T-helper 1 cell treated with Interleukin-12 subunit alpha and Interleukin-12 subunit beta and Interleukin-4 antibody, amounts not matched to agents 30 μg/mL and 1 μg/mL, for 36 hours (primary cell): ENCODE measurements around the gene LPAR6.
A peak's percentile ranks its signal among the peaks of the same experiment; 100 is the strongest.
"Not testable (repeated sequence)": the region's sequence is repeated elsewhere in the genome, so short reads cannot be mapped to it uniquely, and the experiment has no call there.

Experiments
- H3K27ac Mint-ChIP-seq: one replicate; pipeline ENCODE4 v1.8.0; 2021; ENCODE audit warnings: mild to moderate bottlenecking, mixed read lengths
- H3K27me3 Mint-ChIP-seq: one replicate; pipeline ENCODE4 v1.8.0; 2021; ENCODE audit warnings: low read depth, mixed read lengths
- H3K36me3 Mint-ChIP-seq: one replicate; pipeline ENCODE4 v1.8.0; 2021; ENCODE audit warnings: low read depth, mixed read lengths
- H3K4me1 Mint-ChIP-seq: one replicate; pipeline ENCODE4 v1.8.0; 2021; ENCODE audit warnings: low read depth, mixed read lengths
- H3K4me3 Mint-ChIP-seq: one replicate; pipeline ENCODE4 v1.8.0; 2021; ENCODE audit warnings: mild to moderate bottlenecking, moderate library complexity, mixed read lengths
- H3K9me3 Mint-ChIP-seq: one replicate; pipeline ENCODE4 v1.8.0; 2021; ENCODE audit warnings: mixed read lengths

The LPAR6 gene

DNA sequence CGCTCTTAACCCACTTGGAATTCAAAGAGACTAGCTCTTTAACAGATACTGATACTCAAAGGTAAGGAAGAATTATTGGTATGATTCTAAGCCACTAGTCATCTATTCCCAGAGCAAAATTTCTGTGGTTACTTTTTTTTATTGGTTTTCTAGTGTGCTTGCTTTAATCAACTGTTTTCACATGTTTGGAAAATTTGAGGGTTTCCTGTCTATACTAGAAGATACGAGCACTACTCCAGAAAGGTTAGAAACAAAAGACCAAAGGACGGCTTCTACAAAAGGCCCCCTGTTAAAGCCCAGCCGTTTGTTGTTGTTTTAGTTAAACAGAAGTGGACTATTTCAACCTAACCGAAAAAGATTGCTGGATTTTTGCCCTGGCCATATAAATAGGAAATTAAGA, 18.5 kb upstream of the LPAR6 start:
- Mint-ChIP-seq H3K36me3 (peaks cover 22% of the 10 kb centered on the region), H3K27me3 (no peaks in the 10 kb centered on the region), H3K4me3 (no peak overlapping the region), H3K4me1 (peaks cover 25% of the 10 kb centered on the region), H3K9me3 (peaks cover 5% of the 10 kb centered on the region), H3K27ac (no peak overlapping the region)

DNA sequence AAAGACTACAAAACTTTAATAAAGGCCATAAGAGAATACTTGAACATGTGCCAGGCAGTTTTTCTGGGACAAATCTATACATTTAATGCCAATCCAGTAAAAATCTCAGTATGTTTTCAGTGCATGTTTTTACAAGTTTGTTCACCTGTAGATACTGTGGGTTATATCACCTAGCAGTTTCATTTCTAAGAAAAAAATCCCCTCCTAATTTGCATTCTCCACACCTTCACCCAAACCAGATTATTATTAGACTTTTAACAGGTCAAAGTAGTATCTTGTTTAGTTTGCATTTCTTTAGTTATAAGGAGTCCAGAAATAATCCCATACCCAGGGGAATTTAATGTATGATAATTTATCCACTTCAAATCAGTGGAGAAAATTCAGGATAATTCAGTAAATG, 17.0 kb upstream of the LPAR6 start:
- Mint-ChIP-seq H3K4me3 (no peak overlapping the region), H3K36me3 (peaks cover 20% of the 10 kb centered on the region), H3K9me3 (peaks cover 6% of the 10 kb centered on the region), H3K4me1 (peaks cover 25% of the 10 kb centered on the region), H3K27me3 (no peaks in the 10 kb centered on the region), H3K27ac (no peak overlapping the region)

DNA sequence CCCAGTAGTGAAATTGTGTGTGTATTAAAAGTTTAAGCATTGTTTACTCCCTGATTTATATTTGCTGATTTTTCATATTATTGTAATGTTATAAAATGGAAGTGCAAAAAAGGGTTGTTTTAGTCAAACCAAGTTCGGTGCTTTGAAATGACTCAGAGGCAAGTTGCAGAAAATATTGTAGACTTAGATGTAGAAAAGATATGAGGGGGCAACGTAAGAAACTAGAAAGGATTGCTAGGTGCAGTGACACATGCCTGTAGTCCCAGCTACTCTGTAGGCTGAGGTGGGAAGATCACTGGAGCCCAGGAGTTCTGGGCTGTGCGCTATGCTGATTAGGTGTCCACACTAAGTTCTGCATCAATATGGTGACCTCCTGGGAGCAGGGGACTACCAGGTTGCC, 16.1 kb upstream of the LPAR6 start:
- H3K36me3 Mint-ChIP-seq = peaks cover 16% of the 10 kb centered on the region
- peaks cover 6% of the 10 kb centered on the region for H3K9me3 Mint-ChIP-seq
- H3K4me1 Mint-ChIP-seq = peaks cover 22% of the 10 kb centered on the region
- no peak overlapping the region for H3K4me3 Mint-ChIP-seq
- H3K27me3 Mint-ChIP-seq = no peaks in the 10 kb centered on the region
- H3K27ac Mint-ChIP-seq = peak overlapping the region; percentile 31

DNA sequence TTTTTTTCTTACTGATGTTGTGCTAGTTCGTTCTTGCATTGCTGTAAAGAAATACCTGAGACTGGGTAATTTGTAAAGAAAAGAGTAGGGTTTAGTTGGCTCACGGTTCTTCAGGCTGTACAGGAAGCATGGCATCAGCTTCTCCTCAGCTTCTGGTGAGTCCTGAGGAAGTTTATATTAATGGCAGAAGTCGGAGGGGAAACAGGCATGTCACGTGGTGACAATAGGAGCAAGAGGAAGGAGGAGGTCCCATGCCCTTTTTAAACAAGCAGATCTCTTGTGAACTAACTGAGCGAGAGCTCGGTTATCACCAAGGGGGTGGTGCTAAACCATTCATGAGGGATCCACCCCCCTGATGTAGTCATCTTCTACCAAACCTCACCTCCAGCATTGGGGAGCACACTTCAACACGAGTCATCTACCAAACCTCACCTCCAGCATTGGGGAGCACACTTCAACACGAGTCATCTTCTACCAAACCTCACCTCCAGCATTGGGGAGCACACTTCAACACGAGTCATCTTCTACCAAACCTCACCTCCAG, 13.9 kb upstream of the LPAR6 start:
- H3K36me3 Mint-ChIP-seq = peaks cover 11% of the 10 kb centered on the region

DNA sequence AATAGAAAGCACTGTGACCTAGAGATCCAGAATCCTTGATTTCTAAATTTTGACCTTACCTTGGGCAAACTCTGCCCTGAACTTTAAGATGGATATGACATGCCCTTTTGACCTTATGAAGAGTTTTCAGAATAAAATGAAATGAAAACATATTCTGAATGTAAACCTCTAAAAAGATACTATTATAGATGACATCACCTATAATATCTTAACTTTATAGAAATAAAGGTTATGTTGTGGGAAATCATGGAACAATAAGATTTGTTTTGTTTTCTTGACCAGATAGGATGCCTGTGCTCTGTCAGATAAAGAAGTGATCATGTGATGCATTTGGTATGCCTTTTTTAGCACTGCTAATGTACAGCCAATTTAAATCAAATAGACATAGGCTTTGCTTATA, 13.1 kb upstream of the LPAR6 start:
- H3K27me3 Mint-ChIP-seq = no peaks in the 10 kb centered on the region
- peaks cover 10% of the 10 kb centered on the region for H3K4me1 Mint-ChIP-seq
- no peak overlapping the region for H3K27ac Mint-ChIP-seq
- no peak overlapping the region for H3K4me3 Mint-ChIP-seq
- peaks cover 11% of the 10 kb centered on the region for H3K36me3 Mint-ChIP-seq
- H3K9me3 Mint-ChIP-seq = peaks cover 15% of the 10 kb centered on the region

More for the DNA sequence above, 13.9 kb upstream of the LPAR6 start:
- H3K27me3 Mint-ChIP-seq, H3K9me3 Mint-ChIP-seq, H3K4me3 Mint-ChIP-seq, H3K27ac Mint-ChIP-seq: not testable (repeated sequence)
- peaks cover 17% of the 10 kb centered on the region for H3K4me1 Mint-ChIP-seq

DNA sequence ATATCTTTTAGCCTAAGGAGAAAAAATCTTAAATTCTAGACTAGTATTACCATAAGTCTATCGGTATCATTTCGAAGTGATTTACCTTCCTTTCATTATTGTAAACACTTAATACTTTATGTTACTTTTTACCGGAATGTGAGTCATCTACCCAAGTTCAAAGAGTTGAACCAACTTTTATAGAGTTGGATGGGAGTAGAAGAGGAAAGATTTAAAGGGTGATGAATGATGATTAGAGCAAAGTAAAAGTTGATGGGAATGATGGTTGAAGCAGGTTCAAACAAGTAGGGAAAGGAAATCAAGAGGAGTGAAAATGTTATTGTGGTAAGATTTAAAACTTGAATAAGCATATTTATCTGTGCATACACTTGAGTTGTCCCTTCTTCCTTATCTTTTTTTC, 11.3 kb upstream of the LPAR6 start:
- Mint-ChIP-seq H3K27me3 (no peaks in the 10 kb centered on the region), H3K27ac (no peak overlapping the region), H3K36me3 (peaks cover 26% of the 10 kb centered on the region), H3K4me3 (no peak overlapping the region), H3K9me3 (peaks cover 32% of the 10 kb centered on the region), H3K4me1 (peaks cover 3% of the 10 kb centered on the region)

DNA sequence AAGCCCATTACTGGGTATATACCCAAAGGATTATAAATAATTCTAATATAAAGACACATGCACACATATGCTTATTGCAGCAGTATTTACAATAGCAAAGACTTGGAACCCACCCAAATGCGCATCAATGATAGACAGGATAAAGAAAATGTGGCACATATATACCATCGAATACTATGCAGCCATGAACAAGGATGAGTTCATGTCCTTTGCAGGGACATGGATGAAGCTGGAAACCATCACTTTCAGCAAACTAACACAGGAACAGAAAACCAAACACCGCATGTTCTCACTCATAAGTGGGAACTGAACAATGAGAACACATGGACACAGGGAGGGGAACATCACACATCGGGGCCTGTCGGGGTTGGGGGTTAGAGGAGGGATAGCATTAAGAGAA, 9.1 kb upstream of the LPAR6 start:
- not testable (repeated sequence) for H3K4me1 Mint-ChIP-seq, H3K27me3 Mint-ChIP-seq, H3K27ac Mint-ChIP-seq, H3K4me3 Mint-ChIP-seq
- peaks cover 50% of the 10 kb centered on the region for H3K9me3 Mint-ChIP-seq
- peaks cover 37% of the 10 kb centered on the region for H3K36me3 Mint-ChIP-seq

DNA sequence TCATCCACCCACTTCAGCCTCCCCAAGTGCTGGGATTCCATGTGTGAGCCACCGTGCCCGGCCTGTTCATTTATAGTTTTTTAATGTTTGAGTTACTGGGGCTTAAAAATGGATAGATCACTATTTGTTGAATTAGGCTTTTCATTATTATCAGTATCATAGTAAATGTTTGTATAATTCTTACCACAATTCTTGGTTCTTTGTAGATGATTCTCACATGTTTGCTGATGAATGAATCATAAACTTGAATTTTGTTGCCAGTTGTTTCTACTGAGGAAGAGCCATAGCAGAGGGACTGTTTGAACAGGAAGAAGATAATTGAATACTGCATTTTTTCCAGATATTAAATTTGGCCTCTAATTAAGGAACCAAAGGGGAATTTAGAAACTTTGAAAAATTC, 2.6 kb upstream of the LPAR6 start:
- Mint-ChIP-seq H3K27ac (no peak overlapping the region), H3K27me3 (no peaks in the 10 kb centered on the region)

DNA sequence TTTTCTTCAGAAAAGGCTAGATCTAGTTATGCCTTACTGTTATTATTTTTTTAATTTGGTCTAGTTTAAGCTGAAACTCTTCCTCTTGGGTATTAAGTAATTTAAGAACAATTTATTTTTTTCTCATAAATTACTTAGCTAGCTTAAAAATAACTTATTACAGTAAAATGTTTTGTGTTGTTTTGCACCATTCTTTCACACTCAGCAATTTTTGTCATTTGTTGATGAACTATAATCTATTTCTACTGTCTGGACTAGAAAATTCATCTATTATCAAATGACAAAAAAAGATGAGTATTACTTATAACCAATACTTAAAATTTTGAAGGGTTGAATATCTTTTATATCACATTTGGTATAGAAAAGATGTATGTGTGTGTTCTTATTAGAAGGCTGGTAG, 1.6 kb upstream of the LPAR6 start:
- no peak overlapping the region for H3K4me3 Mint-ChIP-seq
- H3K9me3 Mint-ChIP-seq = peaks cover 23% of the 10 kb centered on the region
- H3K27ac Mint-ChIP-seq = no peak overlapping the region
- H3K4me1 Mint-ChIP-seq = peaks cover 22% of the 10 kb centered on the region
- no peaks in the 10 kb centered on the region for H3K27me3 Mint-ChIP-seq
- H3K36me3 Mint-ChIP-seq = peaks cover 49% of the 10 kb centered on the region

More for the DNA sequence above, 2.6 kb upstream of the LPAR6 start:
- Mint-ChIP-seq H3K4me3 (no peak overlapping the region), H3K4me1 (peaks cover 13% of the 10 kb centered on the region), H3K9me3 (peaks cover 33% of the 10 kb centered on the region), H3K36me3 (peaks cover 53% of the 10 kb centered on the region)

DNA sequence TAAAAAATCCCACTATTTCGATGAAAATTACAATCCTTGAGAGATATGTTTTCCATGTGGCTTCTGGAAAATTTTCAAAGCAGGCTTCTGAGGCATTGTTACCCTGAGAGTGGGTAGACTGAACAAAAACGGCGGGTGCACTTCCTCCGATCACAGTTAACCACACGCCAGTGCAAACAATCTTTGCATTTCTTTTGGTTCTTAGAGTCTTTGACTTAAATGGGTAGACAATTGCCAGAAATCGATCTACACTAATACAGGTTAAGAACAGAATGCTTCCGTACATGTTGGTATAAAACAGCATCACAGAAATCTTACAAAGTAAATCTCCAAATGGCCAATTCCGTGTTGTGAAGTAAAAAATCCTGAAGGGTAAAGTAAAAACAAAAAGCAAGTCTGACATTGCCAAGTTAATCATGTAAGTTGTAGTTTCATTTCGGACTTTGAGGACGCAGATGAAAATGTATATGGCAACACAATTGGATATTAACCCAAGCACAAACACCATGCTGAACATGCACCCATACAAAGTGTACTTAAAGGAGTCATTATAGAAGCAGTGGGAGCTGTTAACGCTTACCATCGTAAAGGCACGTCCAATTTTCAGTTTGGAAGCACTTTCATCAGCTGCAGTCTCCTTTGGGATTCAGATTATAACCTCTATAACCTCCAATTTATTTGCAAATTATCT, 927 bp downstream of the LPAR6 start:
- H3K36me3 Mint-ChIP-seq = peaks cover 36% of the 10 kb centered on the region
- peaks cover under 1% of the 10 kb centered on the region for H3K9me3 Mint-ChIP-seq
- H3K4me3 Mint-ChIP-seq = peak overlapping the region; percentile 93
- H3K27me3 Mint-ChIP-seq = no peaks in the 10 kb centered on the region
- H3K4me1 Mint-ChIP-seq = peaks cover 34% of the 10 kb centered on the region
- H3K27ac Mint-ChIP-seq = peak overlapping the region; percentile 93

DNA sequence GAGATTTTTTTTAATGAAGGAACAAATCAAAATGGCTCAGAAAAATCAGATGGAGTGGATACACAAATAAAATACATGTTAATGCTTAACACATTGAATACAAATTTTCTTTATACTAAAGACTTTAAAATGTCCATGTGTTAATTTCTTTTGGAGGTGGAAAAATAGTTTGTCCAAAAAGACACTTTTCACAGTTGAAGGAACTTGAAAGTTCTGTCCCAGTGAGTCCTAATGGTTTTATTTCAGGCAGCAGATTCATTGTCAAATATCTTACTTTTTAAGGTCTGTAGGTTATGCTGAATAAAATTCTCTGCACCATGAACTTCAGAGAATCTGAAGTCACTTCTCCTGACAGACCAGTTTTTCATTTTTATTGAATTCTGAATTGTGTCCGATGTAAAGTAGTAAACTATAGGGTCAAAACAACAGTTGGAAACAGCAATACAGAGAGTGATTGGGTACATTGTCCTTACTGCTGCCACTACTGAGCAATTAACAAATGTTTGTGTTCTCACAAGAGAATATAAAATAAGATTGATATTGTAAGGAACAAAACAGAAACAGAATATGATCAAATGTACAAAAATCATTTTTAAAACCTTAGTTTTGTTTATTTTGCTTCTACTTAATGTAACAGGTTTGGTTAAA, 1.6 kb downstream of the LPAR6 start:
- no peaks in the 10 kb centered on the region for H3K9me3 Mint-ChIP-seq
- H3K27ac Mint-ChIP-seq = peak overlapping the region; percentile 92

DNA sequence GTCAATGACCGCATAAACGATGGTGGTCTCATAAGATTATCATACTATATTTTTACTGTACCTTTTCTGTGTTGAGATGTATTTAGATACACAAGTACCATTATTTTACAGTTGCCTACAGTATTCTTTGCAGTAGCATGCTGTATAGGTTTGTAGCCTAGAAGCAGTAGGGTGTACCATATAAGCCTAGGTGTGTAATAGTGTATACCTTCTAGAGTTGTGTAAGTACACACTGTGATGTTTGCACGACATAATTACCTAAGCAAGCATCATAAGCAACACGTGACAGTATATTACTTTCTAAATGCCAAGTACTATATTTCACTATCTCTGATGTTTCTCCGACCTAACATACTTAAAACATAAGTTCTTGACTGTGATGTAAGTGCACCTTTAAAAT, 2.7 kb downstream of the LPAR6 start:
- Mint-ChIP-seq H3K4me1 (peaks cover 44% of the 10 kb centered on the region), H3K27me3 (no peaks in the 10 kb centered on the region), H3K9me3 (no peaks in the 10 kb centered on the region), H3K36me3 (peaks cover 22% of the 10 kb centered on the region), H3K27ac (peak overlapping the region; percentile 77), H3K4me3 (peak overlapping the region; percentile 90)

More for the DNA sequence above, 1.6 kb downstream of the LPAR6 start:
- H3K36me3 Mint-ChIP-seq = peaks cover 32% of the 10 kb centered on the region
- peaks cover 38% of the 10 kb centered on the region for H3K4me1 Mint-ChIP-seq
- H3K27me3 Mint-ChIP-seq = no peaks in the 10 kb centered on the region
- peak overlapping the region; percentile 93 for H3K4me3 Mint-ChIP-seq

DNA sequence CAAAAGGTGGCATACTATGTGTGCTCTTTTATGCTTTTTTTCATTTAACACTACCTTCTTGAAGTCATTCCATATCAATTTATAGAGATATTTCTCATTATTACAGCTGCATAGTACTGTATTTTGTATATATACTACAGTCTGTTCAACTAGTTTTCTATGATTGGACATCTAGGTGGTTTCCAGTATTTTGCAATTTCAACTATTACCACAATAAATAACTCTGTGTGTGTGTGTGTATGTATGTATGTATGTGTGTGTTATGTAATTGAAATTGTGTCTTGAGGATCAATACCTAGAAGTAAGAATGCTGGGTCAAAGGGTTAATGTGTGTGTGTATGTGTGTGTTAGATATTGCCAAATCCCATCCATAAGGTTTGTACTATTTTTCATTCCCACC, 7.0 kb downstream of the LPAR6 start:
- H3K36me3 Mint-ChIP-seq = peaks cover 16% of the 10 kb centered on the region
- peaks cover 53% of the 10 kb centered on the region for H3K4me1 Mint-ChIP-seq
- no peak overlapping the region for H3K4me3 Mint-ChIP-seq
- H3K27ac Mint-ChIP-seq = no peak overlapping the region
- no peaks in the 10 kb centered on the region for H3K9me3 Mint-ChIP-seq
- no peaks in the 10 kb centered on the region for H3K27me3 Mint-ChIP-seq

DNA sequence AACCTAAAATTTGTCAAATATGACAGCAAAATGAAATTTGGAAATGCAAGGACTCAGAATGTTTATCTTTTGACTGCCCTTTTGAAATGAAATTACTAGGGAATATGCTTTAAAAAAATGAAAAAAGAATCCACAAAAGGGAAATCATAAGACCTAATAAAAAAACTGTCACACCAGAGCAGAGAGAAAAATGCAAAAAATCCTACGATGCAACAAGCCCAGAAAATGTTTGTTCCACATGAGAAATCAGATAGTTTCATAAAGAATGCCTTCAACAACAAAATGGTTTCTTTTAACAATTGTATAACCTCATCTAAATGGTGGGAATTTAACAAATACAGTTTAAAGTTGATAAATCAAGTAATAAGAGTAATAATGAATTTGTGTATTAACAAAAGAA, 8.0 kb downstream of the LPAR6 start:
- Mint-ChIP-seq H3K27me3 (no peaks in the 10 kb centered on the region), H3K4me1 (peaks cover 53% of the 10 kb centered on the region), H3K9me3 (no peaks in the 10 kb centered on the region), H3K27ac (no peak overlapping the region), H3K36me3 (peaks cover 10% of the 10 kb centered on the region), H3K4me3 (no peak overlapping the region)

DNA sequence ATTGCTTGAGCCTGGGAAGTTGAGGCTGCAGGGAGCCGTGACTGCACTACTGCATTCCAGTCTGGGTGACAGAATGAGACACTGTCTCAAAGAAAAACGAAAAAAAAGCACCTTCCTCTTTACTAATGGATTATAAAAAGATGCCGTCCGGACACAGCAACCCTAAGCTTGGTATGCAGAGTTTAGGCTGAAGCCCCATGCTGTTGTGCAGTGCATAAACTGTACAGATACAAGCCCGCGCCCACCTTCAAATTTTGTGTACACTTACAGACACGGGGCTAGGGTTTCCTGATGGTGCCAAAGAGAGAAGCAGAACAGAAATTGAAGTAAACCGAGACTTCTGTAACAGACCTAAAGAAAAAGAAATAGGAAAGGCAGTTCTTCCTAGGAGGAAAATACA, 9.0 kb downstream of the LPAR6 start:
- peaks cover 7% of the 10 kb centered on the region for H3K36me3 Mint-ChIP-seq
- peak overlapping the region; percentile 32 for H3K27ac Mint-ChIP-seq
- no peak overlapping the region for H3K4me3 Mint-ChIP-seq
- H3K9me3 Mint-ChIP-seq = no peaks in the 10 kb centered on the region
- no peaks in the 10 kb centered on the region for H3K27me3 Mint-ChIP-seq
- H3K4me1 Mint-ChIP-seq = peaks cover 49% of the 10 kb centered on the region
